ENCODE measurements around the gene OXT.

The OXT gene

GRCh38 chr20:3088031-3088430 lies 16.6 kb downstream of the OXT start:
- DNase-seq = no peak

- DNase-seq = no peak
Measured at GRCh38 chr20:3090565-3090964, 19.1 kb downstream of the OXT start.

GRCh38 chr20:3092611-3093379 lies 21.4 kb downstream of the OXT start:
- no peak for DNase-seq

GRCh38 chr20:3093861-3094361 lies 22.5 kb downstream of the OXT start:
- DNase-seq = peak; percentile 38

- DNase-seq = no peak
Measured at GRCh38 chr20:3094848-3095629, 23.6 kb downstream of the OXT start.

GRCh38 chr20:3100480-3100879 lies 29.1 kb downstream of the OXT start:
- DNase-seq = no peak

GRCh38 chr20:3101251-3101650 lies 29.8 kb downstream of the OXT start:
- no peak for DNase-seq

- DNase-seq = no peak
Measured at GRCh38 chr20:3101737-3102574, 30.5 kb downstream of the OXT start.

- no peak for DNase-seq
Measured at GRCh38 chr20:3102575-3103368, 31.4 kb downstream of the OXT start.

GRCh38 chr20:3103369-3104032 lies 32.1 kb downstream of the OXT start:
- no peak for DNase-seq

- DNase-seq = no peak
Measured at GRCh38 chr20:3105256-3106137, 34.1 kb downstream of the OXT start.

GRCh38 chr20:3106185-3106584 lies 34.8 kb downstream of the OXT start:
- DNase-seq = no peak

- no peak for DNase-seq
Measured at GRCh38 chr20:3106658-3107463, 35.4 kb downstream of the OXT start.

GRCh38 chr20:3107464-3108025 lies 36.1 kb downstream of the OXT start:
- DNase-seq = no peak

GRCh38 chr20:3109350-3110302 lies 38.2 kb downstream of the OXT start:
- DNase-seq = no peak

- no peak for DNase-seq
Measured at GRCh38 chr20:3111507-3111906, 40.1 kb downstream of the OXT start.

GRCh38 chr20:3111995-3112394 lies 40.6 kb downstream of the OXT start:
- no peak for DNase-seq
